Activated CD4-positive, alpha-beta T cell treated with anti-CD3 and anti-CD28 coated beads, Interleukin-2, Interleukin-4, amounts not matched to agents 100 ng/mL and 50 ng/mL, durations not matched to agents 16 hours and 8 hours (primary cell): ENCODE data around the gene TUBA4A.

Experiments
- DNase-seq: peaks from one replicate; pipeline ENCODE4 v3.0.0-alpha.2; 2020; ENCODE audit warnings: low spot score

TUBA4A gene

DNA sequence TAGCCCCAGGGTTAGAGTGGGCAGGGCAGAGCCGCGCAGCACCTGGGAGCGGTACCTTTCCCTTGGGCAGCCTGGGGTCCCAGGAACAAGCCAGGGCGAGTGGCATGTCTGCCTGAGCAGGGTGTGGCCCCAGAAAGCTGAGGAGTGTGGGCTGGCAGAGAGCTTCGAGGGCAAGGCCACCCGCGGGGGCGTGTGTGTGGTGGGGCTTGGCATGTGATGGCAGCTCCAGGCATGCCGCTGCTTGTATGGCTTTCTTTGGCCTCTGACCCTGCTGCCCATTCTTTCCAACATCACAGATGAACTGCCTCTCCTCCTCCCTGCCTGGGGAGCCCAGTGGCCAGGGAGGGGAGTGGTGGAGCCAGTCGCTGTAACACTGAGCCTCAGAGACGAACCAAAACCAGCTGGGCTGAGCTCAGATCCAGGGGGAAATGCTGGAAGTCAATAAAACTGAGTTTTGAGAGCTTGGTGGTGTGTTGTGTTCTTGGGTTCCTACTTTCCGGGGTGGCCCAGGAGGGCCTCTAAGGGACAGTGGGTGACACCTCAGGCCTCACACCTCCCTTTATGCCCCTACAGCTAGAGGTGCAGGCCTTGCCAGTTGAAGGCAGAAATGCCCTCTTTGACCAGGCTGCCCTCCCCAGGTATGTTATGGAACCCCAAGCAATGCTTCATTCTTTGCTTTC, 32.9 kb upstream of the TUBA4A start:
- no peak for DNase-seq

DNA sequence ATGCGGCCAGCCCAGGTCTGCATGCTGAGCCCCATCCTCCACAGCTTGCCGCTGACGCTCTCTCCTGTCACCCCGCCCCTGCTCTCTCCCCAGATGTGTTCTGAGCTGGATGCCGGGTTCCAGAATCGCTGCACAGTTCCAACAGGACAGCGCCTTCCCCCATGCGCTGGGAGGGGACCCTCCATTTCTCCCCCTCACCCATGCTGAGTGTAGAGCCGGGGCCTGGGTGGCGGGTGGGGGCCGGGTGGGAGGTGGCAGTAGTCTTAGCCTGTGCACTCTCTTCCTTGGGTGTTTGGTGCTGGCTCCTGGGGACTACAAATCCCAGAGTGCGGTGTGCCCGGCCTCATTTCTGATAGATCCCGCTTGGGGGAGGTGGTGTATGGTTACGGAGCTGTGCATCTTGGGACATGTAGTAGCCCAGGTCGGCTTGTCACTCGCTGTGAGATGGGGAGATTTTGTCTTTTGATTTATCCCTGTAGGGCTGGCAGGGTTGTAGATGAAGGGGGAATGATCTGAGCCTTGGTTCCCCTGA, 32.2 kb upstream of the TUBA4A start:
- no peak for DNase-seq

DNA sequence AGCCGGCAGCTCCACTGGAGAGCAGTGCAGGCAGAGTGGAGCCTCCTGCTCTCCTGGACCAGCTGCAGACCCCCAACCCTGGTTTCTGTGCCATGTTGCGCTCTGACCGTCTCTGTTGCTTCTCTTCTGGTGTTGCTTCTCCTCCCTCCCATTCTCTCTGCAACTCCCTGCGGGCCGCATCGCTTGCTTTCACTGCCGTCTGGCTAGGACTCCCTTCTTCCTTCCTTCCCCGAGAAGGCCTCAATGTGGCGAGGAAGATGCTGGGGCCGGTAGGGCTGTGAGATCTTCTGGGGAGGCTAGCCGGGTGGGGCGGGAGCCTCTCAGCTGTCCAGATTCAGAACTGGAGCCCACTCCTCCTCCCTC, 31.6 kb upstream of the TUBA4A start:
- no peak for DNase-seq

- DNase-seq = no peak
Measured at GRCh38 chr2:219284501-219285372, 31.0 kb upstream of the TUBA4A start.

GRCh38 chr2:219282943-219283581, 29.3 kb upstream of the TUBA4A start:
- DNase-seq = no peak

GRCh38 chr2:219282375-219282774, 28.7 kb upstream of the TUBA4A start:
- DNase-seq = no peak

- DNase-seq = no peak
Measured at GRCh38 chr2:219281588-219281987, 27.9 kb upstream of the TUBA4A start.

GRCh38 chr2:219280651-219281050, 26.9 kb upstream of the TUBA4A start:
- no peak for DNase-seq

- DNase-seq = no peak
Measured at GRCh38 chr2:219279916-219280516, 26.3 kb upstream of the TUBA4A start.

DNA sequence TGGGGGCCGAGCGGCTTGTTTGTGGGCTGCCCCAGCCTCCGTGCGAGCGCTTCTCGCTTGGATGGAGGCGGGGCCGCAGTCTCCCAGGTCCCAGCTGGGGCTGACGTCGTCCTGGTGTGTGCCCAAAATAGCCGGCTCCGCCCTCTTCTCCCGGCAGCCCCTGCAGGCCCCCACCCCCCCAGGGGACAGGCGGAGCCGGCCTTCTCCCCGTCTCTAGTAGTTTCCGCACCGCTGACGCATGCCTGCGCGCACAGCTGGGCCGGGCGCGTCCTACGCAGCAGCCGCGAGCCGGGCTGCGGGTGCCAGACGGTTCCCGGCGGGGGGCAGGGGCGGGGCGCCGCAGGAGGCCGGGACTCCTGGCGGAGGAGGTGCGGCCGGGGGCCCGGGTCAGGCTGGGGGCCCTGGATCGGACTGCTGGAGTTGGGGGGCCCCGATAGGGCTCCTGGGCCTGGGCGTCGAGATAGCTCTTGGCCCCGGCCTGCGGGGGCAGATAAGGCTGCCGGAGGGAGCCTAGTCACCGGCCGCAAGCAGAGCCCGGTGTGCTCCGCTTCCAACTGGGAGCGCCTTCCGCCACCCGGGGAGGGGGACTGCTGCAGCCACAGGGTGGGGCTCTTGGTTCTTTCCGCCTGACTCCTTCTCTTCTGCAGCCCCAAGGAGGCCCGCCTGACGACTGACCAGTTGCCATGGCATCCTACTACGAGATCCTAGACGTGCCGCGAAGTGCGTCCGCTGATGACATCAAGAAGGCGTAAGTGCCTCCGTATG, 25.6 kb upstream of the TUBA4A start, which contains the start of gene DNAJB2:
Gene DNAJB2 (plus strand): TSS at position 216 of the 765 bp plus-strand sequence. CDS start 468 bp downstream, at position 684.
- DNase-seq = peak; percentile 98

DNA sequence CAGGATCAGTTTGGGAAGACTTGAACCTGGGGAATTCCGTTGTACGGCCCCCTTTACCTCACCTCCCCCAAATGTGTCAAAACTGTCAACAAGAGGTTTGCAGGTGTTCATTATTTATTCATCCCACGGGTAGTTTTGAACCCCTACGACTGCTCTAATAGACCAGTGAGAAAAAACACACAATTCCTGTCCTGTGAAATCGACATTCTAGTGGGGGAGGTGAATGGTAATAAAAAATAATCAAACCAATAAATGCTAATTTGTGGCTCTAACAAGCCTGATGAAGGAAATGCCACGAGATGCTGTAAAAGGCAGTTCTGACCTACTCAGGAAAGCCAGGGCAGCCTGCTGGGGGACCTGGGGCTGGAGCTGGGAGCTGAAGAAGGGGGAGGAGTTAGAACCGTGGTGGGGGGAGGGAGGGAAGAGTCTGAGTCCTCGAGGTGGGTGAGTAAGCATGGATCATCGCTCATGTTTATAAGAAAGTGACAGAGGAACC, 25.0 kb upstream of the TUBA4A start:
- no peak for DNase-seq

- DNase-seq = peak; percentile 80
Measured at GRCh38 chr2:219277703-219278654, 24.3 kb upstream of the TUBA4A start.

GRCh38 chr2:219274361-219274921, 20.7 kb upstream of the TUBA4A start:
- no peak for DNase-seq

DNA sequence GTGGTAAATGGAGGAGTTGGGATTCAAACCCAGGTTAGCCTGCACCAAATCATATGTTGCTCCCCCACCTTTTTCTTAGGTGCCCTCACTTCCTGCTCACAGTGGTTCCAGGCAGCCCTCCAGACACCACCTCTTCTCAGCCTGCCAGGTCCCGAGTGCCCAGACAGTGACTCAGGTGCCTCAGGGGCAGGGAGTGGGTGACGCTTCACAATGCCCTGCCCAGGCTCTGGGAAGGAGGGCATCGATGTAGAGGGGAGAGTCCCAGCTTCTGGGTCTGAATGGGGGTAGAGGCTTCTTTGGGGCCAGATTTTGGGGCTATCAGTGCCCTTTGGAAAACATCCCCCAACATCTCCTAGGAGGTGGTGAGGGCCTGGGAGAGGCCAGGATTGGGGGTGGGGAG, 20.2 kb upstream of the TUBA4A start:
- no peak for DNase-seq

DNA sequence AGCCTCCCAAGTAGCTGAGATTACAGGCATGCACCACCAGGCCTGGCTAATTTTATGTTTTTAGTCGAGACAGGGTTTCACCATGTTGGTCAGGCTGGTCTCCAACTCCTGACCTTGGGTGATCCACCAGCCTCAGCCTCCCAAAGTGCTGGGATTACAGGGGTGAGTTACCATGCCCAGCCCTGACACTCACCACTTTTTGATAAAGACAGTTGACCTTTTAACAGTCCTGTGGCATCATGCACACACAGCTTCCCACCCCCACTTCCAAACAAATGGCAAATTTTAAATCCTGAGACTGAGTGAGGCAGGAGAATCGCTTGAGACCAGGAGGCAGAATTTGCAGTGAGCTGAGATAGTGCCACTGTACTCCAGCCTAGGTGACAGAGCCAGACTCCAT, 19.3 kb upstream of the TUBA4A start:
- DNase-seq = no peak

- no peak for DNase-seq
Measured at GRCh38 chr2:219272356-219272755, 18.6 kb upstream of the TUBA4A start.

DNA sequence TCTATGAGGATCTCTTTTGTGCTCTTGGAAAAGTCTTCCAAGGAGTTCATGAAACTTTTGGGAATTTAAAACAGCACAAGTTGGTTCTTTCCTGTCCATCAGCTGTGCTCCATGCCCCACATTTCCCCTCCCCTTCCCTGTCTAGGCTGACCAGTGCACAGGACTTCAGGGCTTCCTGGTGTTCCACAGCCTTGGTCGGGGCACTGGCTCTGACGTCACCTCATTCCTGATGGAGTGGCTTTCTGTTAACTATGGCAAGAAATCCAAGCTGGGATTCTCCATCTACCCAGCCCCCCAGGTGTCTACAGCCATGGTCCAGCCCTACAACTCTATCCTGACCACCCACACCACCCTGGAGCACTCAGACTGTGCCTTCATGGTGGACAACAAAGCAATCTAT, 17.3 kb upstream of the TUBA4A start:
- no peak for DNase-seq

- no peak for DNase-seq
Measured at GRCh38 chr2:219270055-219270372, 16.3 kb upstream of the TUBA4A start.

DNA sequence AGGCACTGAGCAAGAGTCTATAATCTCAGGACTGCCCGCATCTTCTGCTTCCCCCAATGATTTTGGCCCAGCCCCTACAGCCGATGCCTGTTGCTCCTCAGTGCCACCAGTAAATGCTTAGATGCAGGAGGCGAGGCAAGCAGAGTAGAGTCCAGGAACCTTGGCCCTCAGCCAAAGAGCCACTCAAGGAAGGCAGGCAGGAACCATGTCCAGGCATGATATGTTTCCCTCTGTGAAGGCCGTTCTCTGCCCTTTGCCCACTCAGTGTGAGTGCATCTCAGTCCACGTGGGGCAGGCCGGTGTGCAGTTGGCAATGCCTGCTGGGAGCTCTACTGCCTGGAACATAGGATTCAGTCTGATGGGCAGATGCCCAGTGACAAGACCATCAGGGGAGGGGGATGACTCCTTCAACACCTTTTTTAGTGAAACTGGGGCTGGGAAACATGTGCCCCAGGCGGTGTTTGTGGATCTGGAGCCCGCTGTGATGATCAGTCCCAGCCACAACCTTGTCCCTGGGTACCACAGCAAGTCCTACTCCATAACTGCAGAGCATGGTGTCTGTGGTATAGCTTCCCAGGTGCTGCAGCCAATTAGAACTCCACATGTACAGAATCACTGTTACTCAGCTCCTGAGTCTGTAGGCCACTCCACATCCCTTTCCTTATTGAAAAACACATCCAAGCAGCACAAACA, 15.8 kb upstream of the TUBA4A start:
- DNase-seq = no peak
